Heart left ventricle (tissue), 16 donors: Measurements from ENCODE around the gene FUBP3. TPM values are rescaled to one million over a fixed set of nuclear protein-coding genes. Genes with fewer than 3 reads are reported as not detected.

Experiments used
- ATAC-seq, 4 donors: fragments of 200-7000 bp; cut with Tn5 transposase; one replicate each; pipeline ENCODE4 v1.9.1; 2020 to 2022; ENCODE audit warnings: moderate library complexity in 4 of 4, mild to moderate bottlenecking in 3 of 4, moderate number of reproducible peaks in 1 of 4
- DNase-seq, 5 donors: peaks; one replicate each; pipeline ENCODE4 v3.0.0-alpha.2; 2020
- H3K27ac ChIP-seq, 12 donors: fragments of 200-600 bp; sonication (generic) in 4 of 12; one replicate each; pipeline versions ENCODE4 v1.5.0 to v1.8.0; 2016 to 2022; ENCODE audit warnings: mild to moderate bottlenecking in 2 of 12
- H3K27me3 ChIP-seq, 9 donors: fragments of 200-600 bp; sonication (generic) in 2 of 9; one replicate each; pipeline versions ENCODE4 v1.5.1 to v1.8.0; 2016 to 2022; ENCODE audit warnings: mild to moderate bottlenecking in 3 of 9
- H3K36me3 ChIP-seq, 9 donors: fragments of 200-600 bp; sonication (generic) in 2 of 9; one replicate each; pipeline versions ENCODE4 v1.5.0 to v1.8.0; 2018 to 2022; ENCODE audit warnings: mild to moderate bottlenecking in 2 of 9
- H3K4me1 ChIP-seq, 12 donors: fragments of 200-600 bp; sonication (generic) in 4 of 12; one replicate each; pipeline versions ENCODE4 v1.5.0 to v1.8.0; 2016 to 2022; ENCODE audit warnings: mild to moderate bottlenecking in 3 of 12
- H3K4me3 ChIP-seq, 12 donors: fragments of 200-600 bp; sonication (generic) in 4 of 12; one replicate each; pipeline versions ENCODE4 v1.5.0 to v1.8.0; 2017 to 2022; ENCODE audit warnings: mild to moderate bottlenecking in 9 of 12, moderate library complexity in 4 of 12
- H3K9me3 ChIP-seq, 12 donors: fragments of 200-600 bp; sonication (generic) in 4 of 12; one replicate each; pipeline versions ENCODE4 v1.5.0 to v1.8.0; 2016 to 2022; ENCODE audit warnings: mild to moderate bottlenecking in 1 of 12
- POLR2A ChIP-seq, 2 donors: fragments of 450-650 bp; IDR thresholded peaks; one replicate each; pipeline ENCODE4 v1.6.1; 2017; ENCODE audit warnings: antibody characterized with exemption in 2 of 2, mild to moderate bottlenecking in 2 of 2, moderate library complexity in 2 of 2
- WGBS, 4 donors: extraction: QIAGEN DNeasy Blood & Tissue Kit in 2 of 4; methylation state at CpG; one replicate each; pipeline versions ENCODE4 v1.1.5 to v1.1.7; 2013 to 2018; 5-methylcytosine and 5-hydroxymethylcytosine counted together
- intact Hi-C, 10 donors: fragments of 100-400 bp; cut with DNase I; formaldehyde crosslinking; loops; one replicate each; pipeline versions ENCODE4 v1.11.1 to v1.14.2; 2022
- polyA plus RNA-seq, 2 donors: library from polyadenylated mRNA; stranded (reverse); fragments of 200-250 nt; gene quantifications; one replicate each; pipeline ENCODE4 v1.2.3, GENCODE V29; 2013
- total RNA-seq, 9 donors: library from RNA; depleted of rRNA in 2 of 9; stranded (reverse); fragments of >200 nt in 2 of 9; fragmentation: NEBNext Ultra II Directional in 3 of 9; extraction: Animal tissue kit (Norgen Biotek cat#: 25700) in 3 of 9; gene quantifications; one replicate each; pipeline versions ENCODE4 v1.1.0 to v1.2.4, GENCODE V29; 2016 to 2023
- TF ChIP-seq, protein P1 (sequence below), 12 donors: fragments of 200-600 bp; sonication (generic) in 4 of 12; IDR thresholded peaks; one replicate each; pipeline versions ENCODE4 v1.5.0 to v1.8.0; 2018 to 2022; ENCODE audit warnings: antibody characterized with exemption in 12 of 12, mild to moderate bottlenecking in 5 of 12
- donor health status: ischemic (EF 13 %, LVEDD 7.1; RV severe dilation, severe dysfunction).
- donor health status: healthy with polysubstance abuse.
- donor health status: DM: no; HTN: yes; CAD: no.
- donor health status: DM: no; HTN: no; CAD: no.
- donor health status: ischemic (EF 25% LVEDD 6.9; RV normal size, moderate dysfunction).
- donor health status: ischemic (EF 25% LVEDD 5.7; RV mildly dilated, moderate dysfunction).
- donor health status: healthy.
- donor health status: DM: yes; HTN: yes; CAD: no.
- donor health status: ischemic (EF 35%, LVEDD 5.7; RV mildly dilated, moderate dysfunction).
- donor health status: nonischemic (EF 11% LVEDD 7.7; RV severe dilation, severe dysfunction).
- donor health status: DM: yes; HTN: yes; CAD: no.
- donor health status: PGD.
- donor health status: ischemic (EF 29% LVEDD 5.4; RV normal size, mild dysfunction).
- donor health status: nonischemic (EF 23%, LVEDD 6.1; RV moderate dilation, normal function).

The FUBP3 gene
- total and polyA plus RNA-seq, 11 donors = 14.4 to 39.5 (median 24.8) TPM

DNA sequence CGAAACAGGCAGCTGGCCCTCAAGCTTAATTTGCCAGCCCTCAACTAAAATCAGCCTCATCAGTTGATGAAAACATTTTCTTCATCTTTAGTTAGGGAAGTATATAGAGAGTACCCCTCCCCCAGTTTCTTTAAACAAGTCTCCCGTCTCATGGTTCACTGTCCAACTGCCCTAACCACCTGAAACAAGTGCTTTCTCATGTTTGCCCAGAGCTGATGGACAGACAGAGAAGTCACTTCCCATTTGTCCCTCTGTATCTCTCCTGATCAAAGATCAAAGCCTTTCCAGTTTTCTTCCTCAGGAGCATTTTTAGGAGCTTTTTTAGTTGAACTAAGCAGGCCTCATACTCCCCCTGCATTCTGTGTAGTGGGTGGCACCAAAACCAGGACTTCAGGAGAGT is 21.7 kb downstream of the FUBP3 start:
- peaks cover 0 to 70% (median 41%) of the 10 kb centered on the region in 9 donors for H3K36me3 ChIP-seq

DNA sequence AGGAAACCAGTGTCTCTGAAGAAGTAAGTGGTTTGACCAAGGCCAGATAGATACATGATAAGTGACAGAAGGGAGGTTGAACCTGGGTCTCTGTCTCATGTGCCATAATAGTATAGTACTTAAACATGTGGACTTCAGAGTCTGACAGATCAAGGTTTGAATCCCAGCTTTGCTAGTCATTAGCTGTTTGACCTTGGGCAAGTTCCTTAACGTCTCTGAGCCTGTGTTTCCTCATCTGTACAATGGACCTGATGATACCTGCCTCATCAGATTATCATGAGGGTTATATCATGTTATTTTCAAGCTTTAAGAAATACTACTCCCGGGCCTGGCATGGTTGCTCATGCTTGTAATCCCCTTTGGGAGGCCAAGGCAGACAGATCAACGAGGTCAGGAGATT is 24.9 kb downstream of the FUBP3 start:
- H3K27me3 ChIP-seq = no peaks in the 10 kb centered on the region
- DNase-seq (no peak), ATAC-seq (no peak)
- H3K27ac ChIP-seq = no peak overlapping the region
- no peaks in the 10 kb centered on the region for H3K9me3 ChIP-seq
- WGBS, 4 donors = 83 to 96% (median 87%) methylated on average over 3 of the region's 3 CpGs
- intact Hi-C loops = no loop called here
- H3K4me3 ChIP-seq = no peak overlapping the region
- peaks cover 0 to 24% (median 7%) of the 10 kb centered on the region in 12 donors for H3K4me1 ChIP-seq
- TF ChIP-seq, protein P1, sequence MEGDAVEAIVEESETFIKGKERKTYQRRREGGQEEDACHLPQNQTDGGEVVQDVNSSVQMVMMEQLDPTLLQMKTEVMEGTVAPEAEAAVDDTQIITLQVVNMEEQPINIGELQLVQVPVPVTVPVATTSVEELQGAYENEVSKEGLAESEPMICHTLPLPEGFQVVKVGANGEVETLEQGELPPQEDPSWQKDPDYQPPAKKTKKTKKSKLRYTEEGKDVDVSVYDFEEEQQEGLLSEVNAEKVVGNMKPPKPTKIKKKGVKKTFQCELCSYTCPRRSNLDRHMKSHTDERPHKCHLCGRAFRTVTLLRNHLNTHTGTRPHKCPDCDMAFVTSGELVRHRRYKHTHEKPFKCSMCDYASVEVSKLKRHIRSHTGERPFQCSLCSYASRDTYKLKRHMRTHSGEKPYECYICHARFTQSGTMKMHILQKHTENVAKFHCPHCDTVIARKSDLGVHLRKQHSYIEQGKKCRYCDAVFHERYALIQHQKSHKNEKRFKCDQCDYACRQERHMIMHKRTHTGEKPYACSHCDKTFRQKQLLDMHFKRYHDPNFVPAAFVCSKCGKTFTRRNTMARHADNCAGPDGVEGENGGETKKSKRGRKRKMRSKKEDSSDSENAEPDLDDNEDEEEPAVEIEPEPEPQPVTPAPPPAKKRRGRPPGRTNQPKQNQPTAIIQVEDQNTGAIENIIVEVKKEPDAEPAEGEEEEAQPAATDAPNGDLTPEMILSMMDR (IDR thresholded peaks at IDR 0.05) = no peak
- TF ChIP-seq POLR2A (IDR thresholded peaks at IDR 0.05) = no peak
- peaks cover 0 to 48% (median 13%) of the 10 kb centered on the region in 9 donors for H3K36me3 ChIP-seq

More for the DNA sequence above, 21.7 kb downstream of the FUBP3 start:
- Histone ChIP-seq H3K4me1 (no peaks in the 10 kb centered on the region), H3K4me3 (no peak overlapping the region), H3K9me3 (no peaks in the 10 kb centered on the region), H3K27me3 (no peaks in the 10 kb centered on the region), H3K27ac (no peak overlapping the region)
- TF ChIP-seq, protein P1 (IDR thresholded peaks at IDR 0.05) = no peak
- no peak for TF ChIP-seq POLR2A (IDR thresholded peaks at IDR 0.05)
- 56 to 80% (median 59%) methylated on average over 2 of the region's 2 CpGs for WGBS, 4 donors
- ATAC-seq (no peak), DNase-seq (no peak)
- intact Hi-C loops = no loop called here

DNA sequence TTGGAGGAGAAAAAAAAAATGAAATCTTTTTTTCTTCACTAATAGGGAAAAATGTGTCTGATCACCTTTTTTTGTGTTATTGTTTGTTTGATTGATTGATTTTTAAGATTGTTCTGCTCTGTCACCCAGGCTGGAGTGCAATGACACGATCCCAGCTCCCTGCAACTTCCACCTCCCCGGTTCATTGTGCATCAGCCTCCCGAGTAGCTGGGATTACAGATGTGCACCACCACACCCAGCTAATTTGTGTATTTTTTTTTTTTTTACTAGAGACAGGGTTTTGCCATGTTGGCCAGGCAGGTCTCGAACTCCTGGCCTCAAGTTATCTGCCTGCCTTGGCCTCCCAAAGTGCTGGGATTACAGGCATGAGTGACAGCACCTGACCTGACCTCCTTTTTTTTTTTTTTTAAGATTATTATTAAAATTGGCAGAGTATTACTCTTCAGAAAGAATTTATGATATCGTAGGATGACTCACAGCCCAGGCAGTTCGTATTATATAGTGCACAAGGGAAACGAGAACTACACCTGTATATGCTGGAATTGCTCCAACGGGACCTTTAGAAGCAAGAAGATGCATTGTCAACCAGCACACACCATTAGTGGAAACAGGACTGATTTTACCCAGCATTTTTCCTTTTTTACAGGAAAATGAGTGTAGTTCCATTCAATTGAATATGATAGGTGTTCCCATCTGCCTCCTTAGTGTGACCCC is 27.7 kb downstream of the FUBP3 start:
- WGBS, 4 donors = 70 to 72% (median 71%) methylated on average over 8 of the region's 8 CpGs
- intact Hi-C loops = no loop called here
- no peaks in the 10 kb centered on the region for H3K9me3 ChIP-seq
- peaks cover 0 to 50% (median 23%) of the 10 kb centered on the region in 9 donors for H3K36me3 ChIP-seq
- peak overlapping the region in 5 of 12 donors; percentile 9 to 36 (median 21) for H3K27ac ChIP-seq
- TF ChIP-seq, protein P1 (IDR thresholded peaks at IDR 0.05) = no peak
- no peak for TF ChIP-seq POLR2A (IDR thresholded peaks at IDR 0.05)
- peaks cover 0 to 40% (median 10%) of the 10 kb centered on the region in 12 donors for H3K4me1 ChIP-seq
- H3K4me3 ChIP-seq = no peak overlapping the region
- H3K27me3 ChIP-seq = no peaks in the 10 kb centered on the region
- DNase-seq (no peak), ATAC-seq (no peak)

DNA sequence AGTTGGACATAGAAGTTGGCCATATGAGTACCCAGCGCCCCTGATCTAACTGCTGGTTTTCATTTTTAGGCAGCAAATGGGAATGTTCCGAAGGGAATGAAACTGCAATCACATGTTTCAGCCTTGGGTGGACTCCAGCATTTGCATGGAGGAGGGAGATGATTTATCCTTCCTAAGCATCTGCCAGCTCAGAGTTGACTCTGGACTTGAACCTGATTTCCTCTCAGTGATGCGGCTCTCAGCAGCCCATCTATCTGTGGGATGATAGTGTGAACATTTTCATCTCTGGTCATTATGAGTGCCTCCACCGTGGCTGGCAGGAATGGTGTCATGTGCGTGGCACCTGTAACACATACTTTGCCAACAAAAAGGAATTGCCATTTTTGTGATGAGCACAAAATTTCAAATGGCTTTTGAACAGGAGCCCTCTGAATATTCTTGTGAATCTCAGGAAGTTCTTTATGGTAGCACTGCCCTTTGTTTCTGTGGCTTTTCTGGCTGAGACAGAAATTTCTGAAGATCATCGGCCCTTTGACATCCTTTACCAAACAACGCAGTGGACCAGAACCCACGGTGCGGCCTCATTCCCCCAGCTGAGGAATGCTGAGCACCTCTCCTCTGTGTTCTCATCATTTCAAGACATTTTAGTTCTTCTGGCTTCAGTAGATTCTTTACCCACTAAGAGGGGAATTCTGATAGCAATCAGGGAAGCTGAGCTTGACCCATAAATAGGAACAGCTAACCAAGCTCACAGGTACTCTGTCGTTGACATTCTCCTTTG is 28.5 kb downstream of the FUBP3 start:
- no peak for TF ChIP-seq POLR2A (IDR thresholded peaks at IDR 0.05)
- TF ChIP-seq, protein P1 (IDR thresholded peaks at IDR 0.05) = no peak
- ATAC-seq = peak in 2 of 4 donors; percentile 19
- H3K4me1 ChIP-seq = peaks cover 0 to 40% (median 10%) of the 10 kb centered on the region in 12 donors
- DNase-seq = no peak
- intact Hi-C loops = no loop called here
- no peaks in the 10 kb centered on the region for H3K27me3 ChIP-seq
- H3K9me3 ChIP-seq = no peaks in the 10 kb centered on the region
- H3K4me3 ChIP-seq = no peak overlapping the region
- H3K36me3 ChIP-seq = peaks cover 0 to 55% (median 25%) of the 10 kb centered on the region in 9 donors
- H3K27ac ChIP-seq = peak overlapping the region in 7 of 12 donors; percentile 16 to 71 (median 36)
- WGBS, 4 donors = 63 to 70% (median 66%) methylated on average over 10 of the region's 10 CpGs
